H1 (cell line): ENCODE results near the gene TTC28. TPM values are rescaled to one million over a fixed set of nuclear protein-coding genes. Genes with fewer than 3 reads are reported as not detected.

Experiments used
- CTCF ChIA-PET: fragments of 300-600 bp; sonication (Branson Sonifier 250); formaldehyde crosslinking; loops from one replicate; lab custom pipeline; 2021; ENCODE audit not compliant: partially characterized antibody; lab: Charles Lee
- POLR2A ChIA-PET: fragments of 300-600 bp; sonication (Branson Sonifier 250); formaldehyde crosslinking; loops from one replicate; lab custom pipeline; 2021; ENCODE audit warnings: inconsistent platforms; ENCODE audit not compliant: partially characterized antibody; lab: Charles Lee
- DNase-seq, 2 experiments: peaks; one replicate each; pipeline versions ENCODE4 v3.0.0 to v3.0.0-alpha.2; 2010 to 2022; ENCODE audit warnings: low spot score in 2 of 2, low read depth in 1 of 2, mixed read lengths in 1 of 2
- FAIRE-seq: peaks from 2 replicates; lab custom pipeline; 2011; peaks lifted over from hg19 to GRCh38; lab: Jason Lieb, UNC
- H2AFZ ChIP-seq: 2 replicates; pipeline ENCODE4 v1.8.1; 2012; ENCODE audit warnings: low read length, inconsistent platforms
- H2AK5ac ChIP-seq: 2 replicates; pipeline ENCODE4 v1.6.1; 2013; ENCODE audit warnings: low read depth, low read length
- H2BK120ac ChIP-seq: replicated peaks from 2 replicates; pipeline ENCODE3; 2013; ENCODE audit warnings: low read depth, low read length, inconsistent platforms
- H2BK12ac ChIP-seq: 2 replicates; pipeline ENCODE4 v1.6.1; 2013; ENCODE audit warnings: low read depth, low read length
- H2BK15ac ChIP-seq: 2 replicates; pipeline ENCODE4 v1.6.1; 2013; ENCODE audit warnings: low read length
- H2BK20ac ChIP-seq: 2 replicates; pipeline ENCODE4 v1.6.1; 2013; ENCODE audit warnings: low read length
- H2BK5ac ChIP-seq: 2 replicates; pipeline ENCODE4 v1.6.1; 2013; ENCODE audit warnings: low read depth, low read length
- H3K14ac ChIP-seq: 2 replicates; pipeline ENCODE4 v1.6.1; 2013; ENCODE audit warnings: inconsistent platforms; ENCODE audit not compliant: insufficient read length
- H3K18ac ChIP-seq: 2 replicates; pipeline ENCODE4 v1.6.1; 2013; ENCODE audit warnings: low read length; ENCODE audit errors: extremely low read depth
- H3K23ac ChIP-seq: 2 replicates; pipeline ENCODE4 v1.6.1; 2013; ENCODE audit warnings: inconsistent platforms; ENCODE audit not compliant: insufficient read length
- H3K23me2 ChIP-seq: 2 replicates; pipeline ENCODE4 v1.6.1; 2013; ENCODE audit warnings: low read depth, low read length
- H3K27ac ChIP-seq: 2 replicates; pipeline ENCODE4 v1.6.1; 2011; ENCODE audit warnings: low read depth, low read length, inconsistent platforms
- H3K27me3 ChIP-seq, 4 experiments: replicated peaks in 1 of 4; 1 replicate in 1 of 4; 2 replicates in 3 of 4; pipeline versions ENCODE4 v1.6.1 to v1.8.1; 2011 to 2013; ENCODE audit warnings: low read length in 3 of 4, mild to moderate bottlenecking in 3 of 4, inconsistent platforms in 2 of 4, mixed read lengths in 2 of 4, moderate library complexity in 1 of 4; ENCODE audit not compliant: control insufficient read depth in 3 of 4, insufficient read depth in 3 of 4; ENCODE audit errors: extremely low read depth in 1 of 4
- H3K36me3 ChIP-seq, 4 experiments: 2 replicates each; pipeline versions ENCODE4 v1.6.1 to v1.8.1; 2011 to 2013; ENCODE audit warnings: mild to moderate bottlenecking in 4 of 4, low read length in 3 of 4, moderate library complexity in 2 of 4, control low read depth in 1 of 4, inconsistent platforms in 1 of 4; ENCODE audit not compliant: insufficient read depth in 4 of 4, control insufficient read depth in 2 of 4
- H3K4ac ChIP-seq: replicated peaks from 2 replicates; pipeline ENCODE3; 2013; ENCODE audit warnings: low read length, low read depth, mixed read lengths, inconsistent platforms; ENCODE audit not compliant: insufficient read length
- H3K4me1 ChIP-seq, 4 experiments: replicated peaks in 1 of 4; 1 replicate in 1 of 4; 2 replicates in 3 of 4; pipeline versions ENCODE4 v1.6.1 to v1.8.1; 2011 to 2013; ENCODE audit warnings: low read length in 3 of 4, inconsistent platforms in 2 of 4, mixed read lengths in 1 of 4; ENCODE audit not compliant: insufficient read depth in 4 of 4, control insufficient read depth in 3 of 4
- H3K4me2 ChIP-seq, 2 experiments: 2 replicates each; pipeline versions ENCODE4 v1.6.1 to v1.8.1; 2011 to 2013; ENCODE audit warnings: low read depth in 2 of 2, low read length in 2 of 2, control low read depth in 1 of 2, inconsistent platforms in 1 of 2, mild to moderate bottlenecking in 1 of 2; ENCODE audit not compliant: insufficient read depth in 1 of 2
- H3K4me3 ChIP-seq, 4 experiments: fragments of 200-600, 300-600 bp in 1 of 4; sonication (generic), shearing (Covaris generic), sonication (Bioruptor Twin) in 1 of 4; 2 replicates each; pipeline versions ENCODE4 v1.5.1 to v1.8.1; 2011 to 2016; ENCODE audit warnings: low read length in 4 of 4, low read depth in 3 of 4, control low read depth in 2 of 4, inconsistent platforms in 2 of 4, mild to moderate bottlenecking in 2 of 4, mixed read lengths in 1 of 4, moderate library complexity in 1 of 4; ENCODE audit not compliant: insufficient read depth in 2 of 4; ENCODE audit errors: extremely low read depth in 1 of 4
- H3K56ac ChIP-seq: replicated peaks from 2 replicates; pipeline ENCODE3; 2013; ENCODE audit warnings: low read depth, mild to moderate bottlenecking, mixed read lengths, low read length, inconsistent platforms; ENCODE audit not compliant: insufficient read length
- H3K79me1 ChIP-seq: 2 replicates; pipeline ENCODE4 v1.6.1; 2013; ENCODE audit warnings: low read depth, low read length, control low read depth
- H3K79me2 ChIP-seq, 2 experiments: 2 replicates each; pipeline versions ENCODE4 v1.6.1 to v1.8.1; 2012 to 2013; ENCODE audit warnings: low read length in 2 of 2, mild to moderate bottlenecking in 2 of 2, inconsistent platforms in 1 of 2; ENCODE audit not compliant: insufficient read depth in 2 of 2, control insufficient read depth in 1 of 2
- H3K9ac ChIP-seq, 4 experiments: replicated peaks in 1 of 4; 1 replicate in 1 of 4; 2 replicates in 3 of 4; pipeline versions ENCODE4 v1.6.1 to v1.8.1; 2011 to 2013; ENCODE audit warnings: low read depth in 3 of 4, low read length in 3 of 4, control low read depth in 2 of 4, mild to moderate bottlenecking in 2 of 4, moderate library complexity in 2 of 4, inconsistent platforms in 1 of 4; ENCODE audit errors: extremely low read depth in 1 of 4
- H3K9me3 ChIP-seq, 2 experiments: 2 replicates each; pipeline versions ENCODE4 v1.6.1 to v1.8.1; 2012 to 2013; ENCODE audit warnings: mild to moderate bottlenecking in 2 of 2, moderate library complexity in 2 of 2, control low read depth in 1 of 2, inconsistent platforms in 1 of 2, low read depth in 1 of 2, low read length in 1 of 2, mixed read lengths in 1 of 2; ENCODE audit not compliant: insufficient read depth in 2 of 2
- H4K20me1 ChIP-seq, 2 experiments: replicated peaks in 1 of 2; 2 replicates each; pipeline versions ENCODE3 to v1.8.1; 2011 to 2013; ENCODE audit warnings: inconsistent platforms in 2 of 2, low read length in 2 of 2, mild to moderate bottlenecking in 1 of 2; ENCODE audit not compliant: insufficient read depth in 2 of 2, control insufficient read depth in 1 of 2
- H4K5ac ChIP-seq: 2 replicates; pipeline ENCODE4 v1.6.1; 2013; ENCODE audit warnings: low read length, low read depth, mixed read lengths, inconsistent platforms; ENCODE audit not compliant: insufficient read length
- H4K8ac ChIP-seq: 2 replicates; pipeline ENCODE4 v1.8.0; 2013; ENCODE audit warnings: mild to moderate bottlenecking, moderate library complexity, low read length, inconsistent platforms; ENCODE audit not compliant: insufficient read depth; ENCODE audit errors: extremely low read depth
- H4K91ac ChIP-seq: replicated peaks from 2 replicates; pipeline ENCODE3; 2013; ENCODE audit warnings: low read length, mixed read lengths, inconsistent platforms; ENCODE audit not compliant: insufficient read length
- BACH1 ChIP-seq: IDR thresholded peaks from 2 replicates; pipeline ENCODE4 v1.6.1; 2012; ENCODE audit warnings: low read length, improper control_type of control experiment
- BRCA1 ChIP-seq: IDR thresholded peaks from 2 replicates; pipeline ENCODE4 v1.6.1; 2012; ENCODE audit warnings: low read depth, low read length, improper control_type of control experiment
- GABPA ChIP-seq: IDR thresholded peaks from 2 replicates; pipeline ENCODE4 v1.6.1; 2011; ENCODE audit warnings: mild to moderate bottlenecking, low read length, moderate library complexity, borderline replicate concordance; ENCODE audit not compliant: insufficient read depth
- GTF2F1 ChIP-seq: IDR thresholded peaks from 2 replicates; pipeline ENCODE4 v1.6.1; 2012; ENCODE audit warnings: low read depth, low read length, improper control_type of control experiment, borderline replicate concordance
- WGBS, 2 experiments: shearing (Covaris generic) in 1 of 2; methylation state at CpG; one replicate each; pipeline versions ENCODE4 v1.1.6 to v1.1.7; 2013 to 2015; ENCODE audit warnings: low lambda C conversion rate in 2 of 2, mixed read lengths in 2 of 2, inconsistent platforms in 1 of 2, low coverage in 1 of 2, missing lambda C conversion rate in 1 of 2; ENCODE audit not compliant: insufficient replicate concordance in 2 of 2, insufficient coverage in 1 of 2, insufficient read length in 1 of 2; ENCODE audit errors: extremely low coverage in 1 of 2, missing lambda C conversion rate in 1 of 2; 5-methylcytosine and 5-hydroxymethylcytosine counted together
- polyA plus RNA-seq, 7 experiments: library from polyadenylated mRNA; depleted of rRNA in 3 of 7; stranded (reverse) in 5 of 7; unstranded in 2 of 7; fragments of >200 nt in 5 of 7; fragments of 200-250 nt in 2 of 7; gene quantifications; 1 replicate in 5 of 7; 2 replicates in 1 of 7; 4 replicates in 1 of 7; pipeline versions ENCODE4 v1.2.1 to v1.2.3, GENCODE V29; 2011 to 2013; ENCODE audit warnings: missing spikeins in 2 of 7, mixed read lengths in 2 of 7
- total RNA-seq: library from RNA; stranded (reverse); fragmentation: NEBNext Ultra II Directional; extraction: Animal tissue kit (Norgen Biotek cat#: 25700); gene quantifications from 2 replicates; pipeline ENCODE4 v1.2.1, GENCODE V29; 2021

The TTC28 gene
- total and polyA plus RNA-seq, 2 of the 8 experiments (the other 6 are each of a cell fraction or from before 2014, with no cell fraction given), result 2.6 to 12.6 TPM

GRCh38 chr22:28412109-28412508 lies 267.5 kb downstream of the TTC28 start:
- H3K27me3 ChIP-seq, result no peaks in the 10 kb centered on the region
- H2BK15ac ChIP-seq, result no peak overlapping the region
- no peaks in the 10 kb centered on the region for H4K20me1 ChIP-seq
- H3K23me2 ChIP-seq, result no peaks in the 10 kb centered on the region
- no peak overlapping the region for H3K4me2 ChIP-seq
- 89% methylated on average over 2 of the region's 2 CpGs; no CpG with 5 or more reads in 1 of the 2 experiments for WGBS, 2 experiments
- no peak overlapping the region for H2BK12ac ChIP-seq
- H2AK5ac ChIP-seq, result no peak overlapping the region
- peak overlapping the region; percentile 4 for H3K4ac ChIP-seq
- H2AFZ ChIP-seq, result no peak overlapping the region
- TF ChIP-seq GTF2F1, result no peak
- no peak for TF ChIP-seq GABPA
- TF ChIP-seq BACH1, result no peak
- TF ChIP-seq BRCA1, result no peak
- H3K4me1 ChIP-seq, result no peaks in the 10 kb centered on the region
- H2BK5ac ChIP-seq, result no peak overlapping the region
- H2BK120ac ChIP-seq, result no peak overlapping the region
- no peak overlapping the region for H3K4me3 ChIP-seq
- H3K79me2 ChIP-seq, result no peaks in the 10 kb centered on the region
- H2BK20ac ChIP-seq, result no peak overlapping the region
- no peak for FAIRE-seq
- H3K27ac ChIP-seq, result no peak overlapping the region
- no peak overlapping the region for H3K18ac ChIP-seq
- H3K9ac ChIP-seq, result no peak overlapping the region
- H4K5ac ChIP-seq, result no peak overlapping the region
- no peaks in the 10 kb centered on the region for H3K9me3 ChIP-seq
- ChIA-PET POLR2A (no interaction called here), CTCF (interaction anchor here (1.1 to 1.2 kb wide), 2 partner anchors 300 to 360 kb away, joined by 3 to 4 read pairs; no protein-coding TSS in a partner anchor)
- no peaks in the 10 kb centered on the region for H3K79me1 ChIP-seq
- H3K14ac ChIP-seq, result no peak overlapping the region
- no peak overlapping the region for H3K56ac ChIP-seq
- no peak for DNase-seq
- no peaks in the 10 kb centered on the region for H3K36me3 ChIP-seq
- H4K91ac ChIP-seq, result no peak overlapping the region
- H3K23ac ChIP-seq, result no peak overlapping the region
- H4K8ac ChIP-seq, result no peak overlapping the region
